ENCODE data around the gene TIMM44. TPM values are rescaled to one million over a fixed set of nuclear protein-coding genes. Genes with fewer than 3 reads are reported as not detected.

The TIMM44 gene
- total RNA-seq, 1 experiment from 2014 or later, result 114 TPM

GRCh38 chr19:7944177-7944761, 803 bp upstream of the TIMM44 start:
- peak; percentile 87 for TF ChIP-seq CTCF (conservative IDR thresholded peaks at IDR 0.05)
- Histone ChIP-seq H3K4me2 (ENCODE audit: insufficient read depth, insufficient read length, low read length) (peak overlapping the region; percentile 60), H3K79me2 (ENCODE audit: insufficient read depth, low read length) (peaks cover 3% of the 10 kb centered on the region; the same call in 1 of the 2 replicates), H2BK12ac (ENCODE audit: insufficient read length, low read depth, low read length) (no peak overlapping the region), H2AFZ (ENCODE audit: low read length) (no peak overlapping the region), H3K18ac (ENCODE audit: insufficient read length, low read depth, low read length) (peak overlapping the region; percentile 3), H4K5ac (ENCODE audit: insufficient read length, low read depth, low read length) (no peak overlapping the region), H3K56ac (ENCODE audit: insufficient read length, low read depth, low read length) (no peak overlapping the region), H3T11ph (ENCODE audit: low read length) (no peak overlapping the region), H3K23me2 (ENCODE audit: insufficient read length, low read depth, low read length, poor library complexity, severe bottlenecking) (no peaks in the 10 kb centered on the region), H3K9me3 (ENCODE audit: control insufficient read depth, low read depth, low read length) (no peaks in the 10 kb centered on the region), H3K4me1 (ENCODE audit: insufficient read depth, low read length) (no peaks in the 10 kb centered on the region), H2AK5ac (ENCODE audit: insufficient read length, low read length) (no peak overlapping the region), H3K23ac (ENCODE audit: insufficient read length, low read depth, low read length) (no peak overlapping the region), H3K27ac (ENCODE audit: insufficient read length, low read depth, low read length) (no peak overlapping the region), H4K8ac (replicated peaks; ENCODE audit: insufficient read length, low read depth, low read length) (no peak overlapping the region), H4K20me1 (ENCODE audit: control insufficient read depth, insufficient read depth, insufficient read length) (no peaks in the 10 kb centered on the region), H2BK5ac (ENCODE audit: insufficient read length, low read length) (no peak overlapping the region), H3K27me3 (ENCODE audit: insufficient read depth, low read length) (no peaks in the 10 kb centered on the region), H2BK15ac (ENCODE audit: low read depth, low read length) (no peak overlapping the region), H4K91ac (ENCODE audit: insufficient read length, low read depth, low read length) (no peak overlapping the region), H2BK20ac (ENCODE audit: low read depth, low read length, poor library complexity, severe bottlenecking) (no peak overlapping the region), H2BK120ac (ENCODE audit: low read depth, low read length, poor library complexity, severe bottlenecking) (no peak overlapping the region), H3K9ac (ENCODE audit: extremely low read depth, insufficient read length, low read length) (peak overlapping the region; percentile 31), H3K14ac (ENCODE audit: insufficient read depth, low read length) (peak overlapping the region; percentile 61; the same call in 1 of the 2 replicates), H3K4ac (ENCODE audit: low read depth, low read length) (no peak overlapping the region), H3K79me1 (ENCODE audit: insufficient read depth, low read depth, low read length, poor library complexity, severe bottlenecking) (peaks cover 9% of the 10 kb centered on the region)
- DNase-seq, result peak; percentile 86
- peak overlapping the region; percentile 99 to 100 (median 99) for H3K27ac Mint-ChIP-seq
- peak overlapping the region; percentile 90 to 96 for H3K4me3 Mint-ChIP-seq
- H3K36me3 Mint-ChIP-seq (ENCODE audit: insufficient read depth in 1 of 3, low read depth in 3 of 3), result peaks cover 18 to 28% (median 20%) of the 10 kb centered on the region in 3 experiments
- H3K27me3 Mint-ChIP-seq (ENCODE audit: low read depth), result no peaks in the 10 kb centered on the region; the same call in 1 of the 2 replicates
- H3K4me1 Mint-ChIP-seq, result peaks cover 3 to 10% of the 10 kb centered on the region in 2 experiments; a peak in 2 of 4 replicates
- peaks cover 0 to 2% of the 10 kb centered on the region in 2 experiments; a peak in 2 of 5 replicates for H3K9me3 Mint-ChIP-seq
- no CpG with 5 or more reads among the region's 18 CpGs for WGBS (ENCODE audit: extremely low coverage, insufficient read length, low lambda C conversion rate)
